Right lobe of liver (tissue), 6 donors: ENCODE data around the gene CAPN12. TPM values are rescaled to one million over a fixed set of nuclear protein-coding genes. Genes with fewer than 3 reads are reported as not detected.
"Not testable (repeated sequence)": the region's sequence is repeated elsewhere in the genome, so short reads cannot be mapped to it uniquely, and the experiment has no call there.

Experiments
- ATAC-seq, 4 donors: fragments of 200-7000 bp; cut with Tn5 transposase; one replicate each; pipeline ENCODE4 v1.9.1; 2020; ENCODE audit warnings: mild to moderate bottlenecking in 4 of 4, moderate library complexity in 4 of 4
- DNase-seq, 3 donors: peaks; one replicate each; pipeline ENCODE4 v3.0.0-alpha.2; 2020
- H3K27ac ChIP-seq, 3 donors: fragments of 200-600 bp; one replicate each; pipeline ENCODE4 v1.8.0; 2022
- H3K27me3 ChIP-seq, 2 donors: fragments of 200-600 bp; one replicate each; pipeline ENCODE4 v1.8.0; 2022
- H3K36me3 ChIP-seq, 4 donors: fragments of 200-600 bp; sonication (generic) in 1 of 4; one replicate each; pipeline versions ENCODE4 v1.5.1 to v1.8.0; 2017 to 2022; ENCODE audit warnings: control low read depth in 1 of 4
- H3K4me1 ChIP-seq, 4 donors: fragments of 200-600 bp; sonication (generic) in 1 of 4; one replicate each; pipeline versions ENCODE4 v1.5.1 to v1.8.0; 2017 to 2022; ENCODE audit warnings: control low read depth in 1 of 4
- H3K4me3 ChIP-seq, 3 donors: fragments of 200-600 bp; one replicate each; pipeline ENCODE4 v1.8.0; 2022
- H3K9me3 ChIP-seq, 4 donors: fragments of 200-600 bp; sonication (generic) in 1 of 4; one replicate each; pipeline versions ENCODE4 v1.5.1 to v1.8.0; 2017 to 2022; ENCODE audit warnings: control low read depth in 1 of 4
- POLR2A ChIP-seq: fragments of 450-650 bp; IDR thresholded peaks from one replicate; pipeline ENCODE4 v1.6.1; 2017; ENCODE audit warnings: antibody characterized with exemption, mild to moderate bottlenecking
- WGBS: methylation state at CpG from one replicate; pipeline ENCODE4 v1.1.6; 2018; ENCODE audit warnings: low coverage, low lambda C conversion rate; ENCODE audit not compliant: insufficient coverage; ENCODE audit errors: missing lambda C conversion rate; 5-methylcytosine and 5-hydroxymethylcytosine counted together
- intact Hi-C, 2 donors: fragments of 100-400 bp; cut with DNase I; formaldehyde crosslinking; loops; one replicate each; pipeline versions ENCODE4 v1.11.2 to v1.14.1; 2022
- total RNA-seq, 6 experiments: library from RNA; depleted of rRNA in 2 of 6; stranded (reverse); fragments of >200 nt in 2 of 6; fragmentation: NEBNext Ultra II Directional in 3 of 6; extraction: Animal tissue kit (Norgen Biotek cat#: 25700) in 3 of 6; gene quantifications; one replicate each; pipeline versions ENCODE4 v1.1.0 to v1.2.4, GENCODE V29; 2016 to 2023
- TF ChIP-seq, protein P1 (sequence below), 4 donors: fragments of 200-600 bp in 3 of 4; fragments of 450-650 bp in 1 of 4; IDR thresholded peaks; one replicate each; pipeline versions ENCODE4 v1.5.1 to v1.8.0; 2016 to 2022; ENCODE audit warnings: antibody characterized with exemption in 4 of 4, mild to moderate bottlenecking in 2 of 4
- donor health status: DM: no; HTN: yes; CAD: no.
- donor health status: DM: no; HTN: no; CAD: no.
- donor health status: DM: no; HTN: no; CAD: no.
- donor health status: DM: no; HTN: yes; CAD: no.
- donor health status: DM: no; HTN: yes; CAD: no.

Gene CAPN12
- total RNA-seq, 6 experiments from 2014 or later = 2.2 to 45.3 (median 16.3) TPM

- H3K27me3 ChIP-seq, DNase-seq, H3K9me3 ChIP-seq, H3K36me3 ChIP-seq, intact Hi-C loops: not testable (repeated sequence)
- peak in 3 of 4 donors; percentile 16 to 54 (median 41) for ATAC-seq
- H3K4me1 ChIP-seq = peaks cover 0 to 20% (median 7%) of the 10 kb centered on the region in 4 donors
- 20% methylated on average over 4 of the region's 6 CpGs for WGBS
- peak overlapping the region in 1 of 3 donors; percentile 37 for H3K4me3 ChIP-seq
- TF ChIP-seq POLR2A = peak; percentile 63
- peak overlapping the region; percentile 73 to 96 (median 89) for H3K27ac ChIP-seq
These were observed 16.7 kb upstream of the CAPN12 start for GRCh38 chr19:38760805-38761517.

GRCh38 chr19:38759590-38760003 is 15.3 kb upstream of the CAPN12 start:
- peak overlapping the region; percentile 9 to 96 (median 89) for H3K27ac ChIP-seq
- DNase-seq (peak; percentile 42 to 92 (median 60)), ATAC-seq (peak; percentile 59 to 81 (median 64))
- intact Hi-C loops = no loop called here
- H3K9me3 ChIP-seq = no peaks in the 10 kb centered on the region
- peaks cover 0 to 20% (median 7%) of the 10 kb centered on the region in 4 donors for H3K4me1 ChIP-seq
- H3K27me3 ChIP-seq = no peaks in the 10 kb centered on the region
- no peaks in the 10 kb centered on the region for H3K36me3 ChIP-seq
- WGBS = 26% methylated on average over 10 of the region's 10 CpGs
- TF ChIP-seq, protein P1, sequence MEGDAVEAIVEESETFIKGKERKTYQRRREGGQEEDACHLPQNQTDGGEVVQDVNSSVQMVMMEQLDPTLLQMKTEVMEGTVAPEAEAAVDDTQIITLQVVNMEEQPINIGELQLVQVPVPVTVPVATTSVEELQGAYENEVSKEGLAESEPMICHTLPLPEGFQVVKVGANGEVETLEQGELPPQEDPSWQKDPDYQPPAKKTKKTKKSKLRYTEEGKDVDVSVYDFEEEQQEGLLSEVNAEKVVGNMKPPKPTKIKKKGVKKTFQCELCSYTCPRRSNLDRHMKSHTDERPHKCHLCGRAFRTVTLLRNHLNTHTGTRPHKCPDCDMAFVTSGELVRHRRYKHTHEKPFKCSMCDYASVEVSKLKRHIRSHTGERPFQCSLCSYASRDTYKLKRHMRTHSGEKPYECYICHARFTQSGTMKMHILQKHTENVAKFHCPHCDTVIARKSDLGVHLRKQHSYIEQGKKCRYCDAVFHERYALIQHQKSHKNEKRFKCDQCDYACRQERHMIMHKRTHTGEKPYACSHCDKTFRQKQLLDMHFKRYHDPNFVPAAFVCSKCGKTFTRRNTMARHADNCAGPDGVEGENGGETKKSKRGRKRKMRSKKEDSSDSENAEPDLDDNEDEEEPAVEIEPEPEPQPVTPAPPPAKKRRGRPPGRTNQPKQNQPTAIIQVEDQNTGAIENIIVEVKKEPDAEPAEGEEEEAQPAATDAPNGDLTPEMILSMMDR (IDR thresholded peaks at IDR 0.05) = no peak
- peak overlapping the region in 1 of 3 donors; percentile 7 for H3K4me3 ChIP-seq

- ATAC-seq, H3K27me3 ChIP-seq, DNase-seq, H3K36me3 ChIP-seq, H3K4me3 ChIP-seq, H3K9me3 ChIP-seq, H3K4me1 ChIP-seq, H3K27ac ChIP-seq, intact Hi-C loops: not testable (repeated sequence)
- 33% methylated on average over 1 of the region's 2 CpGs for WGBS
These were observed 9.9 kb upstream of the CAPN12 start for GRCh38 chr19:38754196-38754595.

DNA sequence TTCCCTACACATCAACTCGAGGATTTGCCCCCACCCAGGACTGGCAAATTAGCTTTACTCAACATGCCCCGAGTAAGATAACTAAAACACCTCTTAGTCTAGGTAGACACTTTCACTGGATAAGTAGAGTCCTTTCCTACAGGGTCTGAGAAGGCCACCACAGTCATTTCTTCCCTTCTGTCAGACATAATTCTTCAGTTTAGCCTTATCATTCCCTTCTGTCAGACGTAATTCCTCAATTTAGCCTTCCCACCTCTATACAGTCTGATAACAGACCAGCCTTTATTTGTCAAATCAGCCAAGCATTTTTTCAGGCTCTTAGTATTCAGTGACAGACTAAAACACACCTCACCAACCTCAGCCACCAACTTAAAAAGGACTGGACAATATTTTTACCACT is 9.5 kb upstream of the CAPN12 start:
- ATAC-seq, H3K27ac ChIP-seq, H3K27me3 ChIP-seq, H3K36me3 ChIP-seq, intact Hi-C loops, H3K9me3 ChIP-seq, H3K4me1 ChIP-seq, H3K4me3 ChIP-seq, DNase-seq: not testable (repeated sequence)
- WGBS = 68% methylated on average over 3 of the region's 3 CpGs

DNA sequence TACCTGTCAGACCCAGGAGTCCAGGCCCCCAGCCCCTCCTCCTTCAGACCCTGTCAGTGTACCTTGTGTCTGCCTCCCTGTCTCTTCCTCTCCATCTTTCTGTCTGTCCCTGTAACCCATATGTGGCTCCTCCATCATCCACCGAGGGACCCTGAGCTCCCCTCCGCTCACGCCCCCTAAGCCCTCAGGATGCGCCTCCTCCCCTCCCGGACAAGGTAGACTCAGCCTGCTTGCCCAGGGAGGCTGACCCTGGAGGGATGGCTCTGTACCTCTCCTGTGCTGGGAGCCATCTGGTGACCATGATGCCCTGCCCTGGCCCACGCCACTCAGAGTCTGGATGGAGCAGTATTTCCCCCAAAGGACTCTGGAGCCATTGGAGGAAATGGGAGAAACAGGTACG is 1.0 kb upstream of the CAPN12 start:
- Histone ChIP-seq H3K27ac (no peak overlapping the region), H3K4me1 (no peaks in the 10 kb centered on the region), H3K27me3 (no peaks in the 10 kb centered on the region), H3K36me3 (no peaks in the 10 kb centered on the region), H3K9me3 (no peaks in the 10 kb centered on the region), H3K4me3 (no peak overlapping the region)
- DNase-seq (no peak), ATAC-seq (peak in 2 of 4 donors; percentile 18 to 21)
- 17% methylated on average over 1 of the region's 7 CpGs for WGBS
- TF ChIP-seq, protein P1 (IDR thresholded peaks at IDR 0.05) = no peak
- no peak for TF ChIP-seq POLR2A
- intact Hi-C loops = no loop called here

GRCh38 chr19:38744874-38745273 is 600 bp upstream of the CAPN12 start:
- H3K27ac ChIP-seq = no peak overlapping the region
- H3K36me3 ChIP-seq = no peaks in the 10 kb centered on the region
- no peaks in the 10 kb centered on the region for H3K9me3 ChIP-seq
- H3K4me1 ChIP-seq = no peaks in the 10 kb centered on the region
- no peak for ATAC-seq
- H3K27me3 ChIP-seq = no peaks in the 10 kb centered on the region
- TF ChIP-seq, protein P1 (IDR thresholded peaks at IDR 0.05) = no peak
- TF ChIP-seq POLR2A = no peak
- intact Hi-C loops = no loop called here
- no peak overlapping the region for H3K4me3 ChIP-seq
- DNase-seq = no peak
- 90% methylated on average over 5 of the region's 6 CpGs for WGBS
